A673 (cell line): ENCODE data around the gene NSUN2. TPM values are rescaled to one million over a fixed set of nuclear protein-coding genes. Genes with fewer than 3 reads are reported as not detected.

Source experiments
- BruUV-seq: library from RNA; stranded (reverse); fragments of 400-500 nt; replicated peaks from 2 replicates; lab custom pipeline; 2021; lab: Mats Ljungman, UMichigan
- CTCF ChIA-PET: fragments of 300-600 bp; sonication (Branson Sonifier 250); formaldehyde crosslinking; loops from one replicate; lab custom pipeline; 2022; ENCODE audit warnings: antibody characterized with exemption; lab: Charles Lee
- POLR2A ChIA-PET: fragments of 300-600 bp; sonication (Branson Sonifier 250); formaldehyde crosslinking; loops from one replicate; lab custom pipeline; 2022; ENCODE audit warnings: antibody characterized with exemption; ENCODE audit not compliant: low non-redundant PET; lab: Charles Lee
- DNase-seq: peaks from one replicate; pipeline ENCODE4 v3.0.0-alpha.2; 2015; ENCODE audit warnings: low spot score
- H3K27ac ChIP-seq: fragments of 200-600 bp; sonication (generic); 2 replicates; pipeline ENCODE4 v1.5.1; 2016; ENCODE audit warnings: mixed run types, low read depth, mild to moderate bottlenecking, mixed read lengths, antibody characterized with exemption, low read length; ENCODE audit not compliant: poor library complexity, severe bottlenecking
- H3K27me3 ChIP-seq: fragments of 200-600 bp; sonication (generic); replicated peaks from 2 replicates; pipeline ENCODE4 v1.6.1; 2017; ENCODE audit warnings: mixed run types, low read depth, mild to moderate bottlenecking, mixed read lengths, antibody characterized with exemption, low read length; ENCODE audit not compliant: insufficient read depth, poor library complexity
- H3K36me3 ChIP-seq: fragments of 200-600 bp; sonication (generic); 2 replicates; pipeline ENCODE4 v1.6.1; 2016; ENCODE audit warnings: mixed run types, mild to moderate bottlenecking, mixed read lengths, antibody characterized with exemption, low read length; ENCODE audit not compliant: insufficient read depth, poor library complexity, severe bottlenecking
- H3K4me1 ChIP-seq: fragments of 200-600 bp; sonication (generic); 2 replicates; pipeline ENCODE4 v1.6.1; 2017; ENCODE audit warnings: mixed run types, mild to moderate bottlenecking, mixed read lengths, antibody characterized with exemption, low read length; ENCODE audit not compliant: insufficient read depth, poor library complexity, severe bottlenecking
- H3K4me3 ChIP-seq: fragments of 200-600 bp; sonication (generic); 2 replicates; pipeline ENCODE4 v1.5.1; 2016; ENCODE audit warnings: low read depth, mixed run types, mild to moderate bottlenecking, mixed read lengths, low read length; ENCODE audit not compliant: poor library complexity, severe bottlenecking
- H3K9me3 ChIP-seq: fragments of 200-600 bp; sonication (generic); 2 replicates; pipeline ENCODE4 v1.6.1; 2016; ENCODE audit warnings: mixed run types, low read depth, mild to moderate bottlenecking, mixed read lengths, antibody characterized with exemption, low read length; ENCODE audit not compliant: poor library complexity, severe bottlenecking
- CTCF ChIP-seq: fragments of 300-800, 200-600 bp; sonication (generic); conservative IDR thresholded peaks from 2 replicates; pipeline ENCODE4 v1.5.1; 2017; ENCODE audit warnings: low read depth, mild to moderate bottlenecking, antibody characterized with exemption, low read length, moderate library complexity, mixed read lengths
- EZH2 ChIP-seq: fragments of 200-600 bp; sonication (generic); IDR thresholded peaks from 2 replicates; pipeline ENCODE4 v1.6.1; 2017; ENCODE audit warnings: borderline replicate concordance, low read depth, mild to moderate bottlenecking, mixed read lengths, antibody characterized with exemption, low read length; ENCODE audit not compliant: poor library complexity, severe bottlenecking
- intact Hi-C: fragments of 100-400 bp; cut with micrococcal nuclease; formaldehyde crosslinking; loops from one replicate; pipeline ENCODE4 v1.10.0; 2022; ENCODE audit not compliant: unreplicated experiment
- total RNA-seq: library from RNA; stranded (reverse); gene quantifications from 2 replicates; pipeline ENCODE4 v1.2.3, GENCODE V29; 2021

The NSUN2 gene
- total RNA-seq, 1 experiment from 2014 or later: 111 TPM

GRCh38 chr5:6642655-6643054, 9.8 kb upstream of the NSUN2 start:
- no peaks in the 10 kb centered on the region for H3K4me1 ChIP-seq
- intact Hi-C loops: no loop called here

GRCh38 chr5:6638236-6638635, 5.4 kb upstream of the NSUN2 start:
- intact Hi-C loops: no loop called here
- no TSS peak for BruUV-seq
- no peak overlapping the region for H3K4me3 ChIP-seq
- no peaks in the 10 kb centered on the region for H3K4me1 ChIP-seq
- POLR2A ChIA-PET: no interaction called here
- H3K36me3 ChIP-seq: no peaks in the 10 kb centered on the region
- no peak overlapping the region for H3K27ac ChIP-seq
- TF ChIP-seq CTCF: no peak
- no peak for TF ChIP-seq EZH2
- CTCF ChIA-PET: no interaction called here
- no peaks in the 10 kb centered on the region for H3K27me3 ChIP-seq
- H3K9me3 ChIP-seq: no peaks in the 10 kb centered on the region
- no peak for DNase-seq

More at GRCh38 chr5:6642655-6643054, 9.8 kb upstream of the NSUN2 start:
- H3K9me3 ChIP-seq: no peaks in the 10 kb centered on the region
- H3K36me3 ChIP-seq: no peaks in the 10 kb centered on the region
- no peak for TF ChIP-seq EZH2
- TF ChIP-seq CTCF: no peak
- no peak overlapping the region for H3K4me3 ChIP-seq
- no TSS peak for BruUV-seq
- CTCF ChIA-PET: no interaction called here
- H3K27me3 ChIP-seq: no peaks in the 10 kb centered on the region
- POLR2A ChIA-PET: interaction anchor here (1.2 kb wide), 1 partner anchor 10 kb away, joined by 6 read pairs; the partner anchor contains the start of genes NSUN2 and SRD5A1
- no peak overlapping the region for H3K27ac ChIP-seq
- DNase-seq: no peak

GRCh38 chr5:6637590-6637989, 4.7 kb upstream of the NSUN2 start:
- ChIA-PET CTCF (no interaction called here), POLR2A (no interaction called here)
- TF ChIP-seq EZH2 (no peak), CTCF (no peak)
- no TSS peak for BruUV-seq
- Histone ChIP-seq H3K27me3 (no peaks in the 10 kb centered on the region), H3K36me3 (no peaks in the 10 kb centered on the region), H3K27ac (no peak overlapping the region), H3K4me1 (no peaks in the 10 kb centered on the region), H3K4me3 (no peak overlapping the region), H3K9me3 (no peaks in the 10 kb centered on the region)
- intact Hi-C loops: no loop called here
- no peak for DNase-seq
